ENCODE measurements around the gene EIF3L. TPM values are rescaled to one million over a fixed set of nuclear protein-coding genes. Genes with fewer than 3 reads are reported as not detected.

EIF3L gene
- total and polyA plus RNA-seq, 9 of the 15 experiments (the other 6 are each of a cell fraction or from before 2014, with no cell fraction given) = 257 to 699 (median 368) TPM

DNA sequence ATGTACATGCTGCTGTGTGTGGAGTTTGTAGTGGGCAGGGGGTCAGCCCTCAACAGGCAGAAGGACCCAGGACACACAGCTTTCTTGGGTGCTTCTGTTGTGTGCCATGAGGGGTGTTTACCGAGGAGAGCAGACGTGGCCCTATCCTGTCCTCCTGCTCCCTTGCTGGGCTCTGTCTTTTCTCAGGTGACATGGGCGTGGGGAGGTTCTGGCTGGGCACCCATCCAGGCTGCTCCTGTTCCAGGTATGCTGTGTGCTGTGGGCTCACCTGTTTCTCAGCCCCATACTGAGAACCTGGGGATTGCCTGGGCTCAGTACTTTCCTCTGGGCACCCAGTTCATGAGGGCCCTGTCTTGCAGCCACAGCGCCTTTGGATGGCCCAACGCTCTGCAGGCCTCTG lies 80.2 kb downstream of the EIF3L start (continued):
- TF ChIP-seq, protein P1, sequence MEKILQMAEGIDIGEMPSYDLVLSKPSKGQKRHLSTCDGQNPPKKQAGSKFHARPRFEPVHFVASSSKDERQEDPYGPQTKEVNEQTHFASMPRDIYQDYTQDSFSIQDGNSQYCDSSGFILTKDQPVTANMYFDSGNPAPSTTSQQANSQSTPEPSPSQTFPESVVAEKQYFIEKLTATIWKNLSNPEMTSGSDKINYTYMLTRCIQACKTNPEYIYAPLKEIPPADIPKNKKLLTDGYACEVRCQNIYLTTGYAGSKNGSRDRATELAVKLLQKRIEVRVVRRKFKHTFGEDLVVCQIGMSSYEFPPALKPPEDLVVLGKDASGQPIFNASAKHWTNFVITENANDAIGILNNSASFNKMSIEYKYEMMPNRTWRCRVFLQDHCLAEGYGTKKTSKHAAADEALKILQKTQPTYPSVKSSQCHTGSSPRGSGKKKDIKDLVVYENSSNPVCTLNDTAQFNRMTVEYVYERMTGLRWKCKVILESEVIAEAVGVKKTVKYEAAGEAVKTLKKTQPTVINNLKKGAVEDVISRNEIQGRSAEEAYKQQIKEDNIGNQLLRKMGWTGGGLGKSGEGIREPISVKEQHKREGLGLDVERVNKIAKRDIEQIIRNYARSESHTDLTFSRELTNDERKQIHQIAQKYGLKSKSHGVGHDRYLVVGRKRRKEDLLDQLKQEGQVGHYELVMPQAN (IDR thresholded peaks at IDR 0.05; ENCODE audit: borderline replicate concordance) = no peak
- TF ChIP-seq PRMT5 (CRISPR knock-in tag; IDR thresholded peaks at IDR 0.05) (no peak), NEUROD1 (IDR thresholded peaks at IDR 0.05; ENCODE audit: borderline replicate concordance, low read depth, low read length, partially characterized antibody) (no peak)

DNA sequence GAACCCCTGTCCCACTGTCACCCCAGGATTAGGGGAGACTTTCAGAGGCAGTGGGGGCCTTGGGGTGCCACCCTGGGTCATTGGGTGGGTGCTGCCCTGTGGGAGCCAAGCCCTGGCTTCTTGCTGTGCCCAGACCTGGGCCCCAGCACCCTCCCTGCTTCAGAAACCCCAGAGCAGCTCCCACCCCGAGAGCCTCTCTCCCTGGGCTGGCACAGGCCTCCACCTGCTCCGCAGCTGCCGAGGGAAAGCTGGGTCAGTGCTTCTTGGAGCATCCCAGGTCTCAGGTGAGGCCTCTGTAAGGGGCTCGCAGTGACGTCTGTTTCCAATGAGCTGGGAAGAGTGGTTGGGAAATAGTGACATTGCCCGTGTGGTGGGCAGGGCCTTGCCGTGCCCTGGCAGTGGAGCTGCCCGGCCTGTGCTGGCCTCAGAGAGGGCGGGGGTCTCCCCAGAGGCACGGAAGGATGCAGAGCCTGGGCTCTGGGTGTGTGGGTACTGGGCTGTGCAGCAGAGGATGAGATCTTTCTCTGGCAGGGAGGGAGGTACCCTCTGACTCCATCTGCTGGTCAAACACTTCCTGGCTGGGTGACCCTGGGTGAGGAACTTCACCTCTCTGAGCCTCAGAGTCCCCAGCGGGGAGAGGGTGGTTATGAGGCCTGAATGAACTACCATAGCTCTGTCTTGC lies 81.2 kb downstream of the EIF3L start:
- Histone ChIP-seq H3K27ac (ENCODE audit: extremely low read depth, low read depth, low read length) (no peak overlapping the region), H3K27me3 (ENCODE audit: control insufficient read depth in 2 of 2, insufficient read depth in 2 of 2, low read length in 2 of 2) (no peaks in the 10 kb centered on the region), H3K4me2 (ENCODE audit: insufficient read depth, low read length) (no peak overlapping the region), H3K79me2 (ENCODE audit: control insufficient read depth, insufficient read depth, low read length) (no peaks in the 10 kb centered on the region), H3K9me1 (ENCODE audit: control insufficient read depth, insufficient read depth, low read length) (no peaks in the 10 kb centered on the region), H4K20me1 (replicated peaks; ENCODE audit: control insufficient read depth, insufficient read depth, low read length) (no peaks in the 10 kb centered on the region), H3K9ac (ENCODE audit: insufficient read depth in 1 of 2, low read depth in 2 of 2, low read length in 2 of 2) (peak overlapping the region in 1 of 2 experiments; percentile 45; a peak in 1 of 4 replicates), H3K4me1 (replicated peaks in 1 of 2; ENCODE audit: control insufficient read depth in 2 of 2, insufficient read depth in 2 of 2, low read length in 2 of 2) (peaks cover 9 to 28% of the 10 kb centered on the region in 2 experiments; a peak in 4 of 5 replicates), H3K4me3 (no peak overlapping the region), H3K36me3 (ENCODE audit: control insufficient read depth, insufficient read depth, low read length) (peaks cover 23% of the 10 kb centered on the region; the same call in 2 of the 3 replicates), H3K9me3 (replicated peaks; ENCODE audit: control insufficient read depth, insufficient read depth, low read depth, low read length) (no peaks in the 10 kb centered on the region), H2AFZ (ENCODE audit: low read depth, low read length) (no peak overlapping the region)
- peak in 1 of 4 experiments; percentile 29 for DNase-seq (ENCODE audit: extremely low read depth in 1 of 4, low spot score in 3 of 4)
- no peak for ATAC-seq
- ChIA-PET CTCF (ENCODE audit: low intra/inter-chr PET ratio) (interaction anchor here (1.3 kb wide), 1 partner anchor 25 kb away, joined by 3 read pairs; no protein-coding TSS in a partner anchor), POLR2A (interaction anchor here (0.7 to 1.2 kb wide), 2 partner anchors 20 to 35 kb away, joined by 3 to 5 read pairs; no protein-coding TSS in a partner anchor)
- intact Hi-C loops (cut with micrococcal nuclease) (no loop called here), in situ Hi-C loops (cut with MboI) (no loop called here)
- 73% methylated on average over 5 of the region's 11 CpGs for WGBS (ENCODE audit: insufficient coverage, low coverage, missing lambda C conversion rate)
- no peak for FAIRE-seq
- no TSS peak for BruUV-seq (replicated peaks)
- TF ChIP-seq, protein P2, sequence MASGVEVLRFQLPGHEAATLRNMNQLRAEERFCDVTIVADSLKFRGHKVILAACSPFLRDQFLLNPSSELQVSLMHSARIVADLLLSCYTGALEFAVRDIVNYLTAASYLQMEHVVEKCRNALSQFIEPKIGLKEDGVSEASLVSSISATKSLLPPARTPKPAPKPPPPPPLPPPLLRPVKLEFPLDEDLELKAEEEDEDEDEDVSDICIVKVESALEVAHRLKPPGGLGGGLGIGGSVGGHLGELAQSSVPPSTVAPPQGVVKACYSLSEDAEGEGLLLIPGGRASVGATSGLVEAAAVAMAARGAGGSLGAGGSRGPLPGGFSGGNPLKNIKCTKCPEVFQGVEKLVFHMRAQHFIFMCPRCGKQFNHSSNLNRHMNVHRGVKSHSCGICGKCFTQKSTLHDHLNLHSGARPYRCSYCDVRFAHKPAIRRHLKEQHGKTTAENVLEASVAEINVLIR (CRISPR knock-in tag; IDR thresholded peaks at IDR 0.05) = no peak
- peak; percentile 83 for TF ChIP-seq ZFP36 (IDR thresholded peaks at IDR 0.05; ENCODE audit: low read depth, low read length, partially characterized antibody)
- no peak for TF ChIP-seq ZEB2 (IDR thresholded peaks at IDR 0.05)
- TF ChIP-seq, protein P3, sequence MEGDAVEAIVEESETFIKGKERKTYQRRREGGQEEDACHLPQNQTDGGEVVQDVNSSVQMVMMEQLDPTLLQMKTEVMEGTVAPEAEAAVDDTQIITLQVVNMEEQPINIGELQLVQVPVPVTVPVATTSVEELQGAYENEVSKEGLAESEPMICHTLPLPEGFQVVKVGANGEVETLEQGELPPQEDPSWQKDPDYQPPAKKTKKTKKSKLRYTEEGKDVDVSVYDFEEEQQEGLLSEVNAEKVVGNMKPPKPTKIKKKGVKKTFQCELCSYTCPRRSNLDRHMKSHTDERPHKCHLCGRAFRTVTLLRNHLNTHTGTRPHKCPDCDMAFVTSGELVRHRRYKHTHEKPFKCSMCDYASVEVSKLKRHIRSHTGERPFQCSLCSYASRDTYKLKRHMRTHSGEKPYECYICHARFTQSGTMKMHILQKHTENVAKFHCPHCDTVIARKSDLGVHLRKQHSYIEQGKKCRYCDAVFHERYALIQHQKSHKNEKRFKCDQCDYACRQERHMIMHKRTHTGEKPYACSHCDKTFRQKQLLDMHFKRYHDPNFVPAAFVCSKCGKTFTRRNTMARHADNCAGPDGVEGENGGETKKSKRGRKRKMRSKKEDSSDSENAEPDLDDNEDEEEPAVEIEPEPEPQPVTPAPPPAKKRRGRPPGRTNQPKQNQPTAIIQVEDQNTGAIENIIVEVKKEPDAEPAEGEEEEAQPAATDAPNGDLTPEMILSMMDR (IDR thresholded peaks at IDR 0.05 in 2 of 3, conservative IDR thresholded peaks at IDR 0.05 in 1 of 3; ENCODE audit: insufficient read depth in 2 of 3, low read depth in 1 of 3, low read length in 3 of 3) = peak; percentile 9 to 37 (median 31); a peak in 3 of 6 replicates
- peak; percentile 32; the same call in 1 of the 2 replicates for TF ChIP-seq POLR2G (IDR thresholded peaks at IDR 0.05; ENCODE audit: low read depth, low read length)
- TF ChIP-seq, protein P4, sequence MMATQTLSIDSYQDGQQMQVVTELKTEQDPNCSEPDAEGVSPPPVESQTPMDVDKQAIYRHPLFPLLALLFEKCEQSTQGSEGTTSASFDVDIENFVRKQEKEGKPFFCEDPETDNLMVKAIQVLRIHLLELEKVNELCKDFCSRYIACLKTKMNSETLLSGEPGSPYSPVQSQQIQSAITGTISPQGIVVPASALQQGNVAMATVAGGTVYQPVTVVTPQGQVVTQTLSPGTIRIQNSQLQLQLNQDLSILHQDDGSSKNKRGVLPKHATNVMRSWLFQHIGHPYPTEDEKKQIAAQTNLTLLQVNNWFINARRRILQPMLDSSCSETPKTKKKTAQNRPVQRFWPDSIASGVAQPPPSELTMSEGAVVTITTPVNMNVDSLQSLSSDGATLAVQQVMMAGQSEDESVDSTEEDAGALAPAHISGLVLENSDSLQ (IDR thresholded peaks at IDR 0.05) = no peak
- TF ChIP-seq, protein P5, sequence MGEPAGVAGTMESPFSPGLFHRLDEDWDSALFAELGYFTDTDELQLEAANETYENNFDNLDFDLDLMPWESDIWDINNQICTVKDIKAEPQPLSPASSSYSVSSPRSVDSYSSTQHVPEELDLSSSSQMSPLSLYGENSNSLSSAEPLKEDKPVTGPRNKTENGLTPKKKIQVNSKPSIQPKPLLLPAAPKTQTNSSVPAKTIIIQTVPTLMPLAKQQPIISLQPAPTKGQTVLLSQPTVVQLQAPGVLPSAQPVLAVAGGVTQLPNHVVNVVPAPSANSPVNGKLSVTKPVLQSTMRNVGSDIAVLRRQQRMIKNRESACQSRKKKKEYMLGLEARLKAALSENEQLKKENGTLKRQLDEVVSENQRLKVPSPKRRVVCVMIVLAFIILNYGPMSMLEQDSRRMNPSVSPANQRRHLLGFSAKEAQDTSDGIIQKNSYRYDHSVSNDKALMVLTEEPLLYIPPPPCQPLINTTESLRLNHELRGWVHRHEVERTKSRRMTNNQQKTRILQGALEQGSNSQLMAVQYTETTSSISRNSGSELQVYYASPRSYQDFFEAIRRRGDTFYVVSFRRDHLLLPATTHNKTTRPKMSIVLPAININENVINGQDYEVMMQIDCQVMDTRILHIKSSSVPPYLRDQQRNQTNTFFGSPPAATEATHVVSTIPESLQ (CRISPR knock-in tag; IDR thresholded peaks at IDR 0.05) = no peak

Measured in K562 (cell line).